MCF 10A (cell line): ENCODE measurements around the gene TOMM7. TPM values are rescaled to one million over a fixed set of nuclear protein-coding genes. Genes with fewer than 3 reads are reported as not detected.

Experiments used
- BruUV-seq: library from RNA; stranded (reverse); fragments of 400-500 nt; replicated peaks from 2 replicates; lab custom pipeline; 2021; lab: Mats Ljungman, UMichigan
- CTCF ChIA-PET: fragments of 300-600 bp; sonication (Branson Sonifier 250); formaldehyde crosslinking; extraction: SDS; loops from one replicate; lab custom pipeline; 2021; ENCODE audit warnings: antibody characterized with exemption, inconsistent platforms; lab: Yijun Ruan, JAX
- POLR2A ChIA-PET: fragments of 300-600, 350-650 bp; sonication (Branson Sonifier 250); formaldehyde crosslinking; extraction: SDS; loops from one replicate; lab custom pipeline; 2020; ENCODE audit warnings: antibody characterized with exemption, inconsistent platforms; lab: Yijun Ruan, JAX
- DNase-seq: peaks from one replicate; pipeline ENCODE4 v3.0.0-alpha.2; 2018; ENCODE audit not compliant: unreplicated experiment
- H3K27ac Mint-ChIP-seq: one replicate; pipeline ENCODE4 v1.8.0; 2022; ENCODE audit warnings: mild to moderate bottlenecking, low read depth, mixed read lengths; ENCODE audit not compliant: unreplicated experiment
- H3K27me3 Mint-ChIP-seq: one replicate; pipeline ENCODE4 v1.8.0; 2022; ENCODE audit warnings: mixed read lengths; ENCODE audit not compliant: insufficient read depth, unreplicated experiment
- H3K36me3 Mint-ChIP-seq: one replicate; pipeline ENCODE4 v1.8.0; 2022; ENCODE audit warnings: mild to moderate bottlenecking, moderate library complexity, mixed read lengths; ENCODE audit not compliant: insufficient read depth, unreplicated experiment
- H3K4me1 Mint-ChIP-seq: one replicate; pipeline ENCODE4 v1.8.0; 2022; ENCODE audit warnings: mixed read lengths; ENCODE audit not compliant: insufficient read depth, unreplicated experiment
- H3K4me3 Mint-ChIP-seq: one replicate; pipeline ENCODE4 v1.8.0; 2022; ENCODE audit warnings: mild to moderate bottlenecking, moderate library complexity, mixed read lengths; ENCODE audit not compliant: unreplicated experiment
- H3K9me3 Mint-ChIP-seq: one replicate; pipeline ENCODE4 v1.8.0; 2022; ENCODE audit warnings: mixed read lengths; ENCODE audit not compliant: unreplicated experiment
- CTCF ChIP-seq: fragments of 200-600 bp; IDR thresholded peaks from one replicate; pipeline ENCODE4 v1.8.0; 2022; ENCODE audit warnings: antibody characterized with exemption, mild to moderate bottlenecking; ENCODE audit not compliant: unreplicated experiment
- intact Hi-C: fragments of 100-400 bp; cut with micrococcal nuclease; formaldehyde crosslinking; loops from 2 replicates; pipeline ENCODE4 v1.14.1; 2022
- total RNA-seq: library from RNA; stranded (reverse); gene quantifications from 2 replicates; pipeline ENCODE4 v1.2.3, GENCODE V29; 2022

Gene TOMM7
- total RNA-seq, 1 experiment from 2014 or later, result 376 TPM

GRCh38 chr7:22833113-22833855, 10.6 kb upstream of the TOMM7 start:
- DNase-seq, result no peak
- intact Hi-C loops, result no loop called here
- no peaks in the 10 kb centered on the region for H3K9me3 Mint-ChIP-seq
- no peak for TF ChIP-seq CTCF
- BruUV-seq, result no TSS peak
- no peak overlapping the region for H3K27ac Mint-ChIP-seq
- no peaks in the 10 kb centered on the region for H3K36me3 Mint-ChIP-seq
- H3K4me1 Mint-ChIP-seq, result no peaks in the 10 kb centered on the region
- H3K27me3 Mint-ChIP-seq, result no peaks in the 10 kb centered on the region
- ChIA-PET POLR2A (interaction anchor here (5.2 kb wide), 1 partner anchor 9 kb away, joined by 18 read pairs; the partner anchor contains the start of gene TOMM7), CTCF (interaction anchor here (0.6 kb wide), 1 partner anchor 149 kb away, joined by 3 read pairs; no protein-coding TSS in a partner anchor)
- H3K4me3 Mint-ChIP-seq, result no peak overlapping the region

- ChIA-PET POLR2A (interaction anchor here (5.2 kb wide), 1 partner anchor 8 kb away, joined by 18 read pairs; the partner anchor contains the start of gene TOMM7), CTCF (no interaction called here)
- Mint-ChIP-seq H3K9me3 (no peaks in the 10 kb centered on the region), H3K4me1 (no peaks in the 10 kb centered on the region), H3K27ac (no peak overlapping the region), H3K36me3 (no peaks in the 10 kb centered on the region), H3K27me3 (no peaks in the 10 kb centered on the region), H3K4me3 (no peak overlapping the region)
- no peak for DNase-seq
- no TSS peak for BruUV-seq
- intact Hi-C loops, result no loop called here
- no peak for TF ChIP-seq CTCF
Measured at GRCh38 chr7:22832401-22832800, 9.8 kb upstream of the TOMM7 start.

DNA sequence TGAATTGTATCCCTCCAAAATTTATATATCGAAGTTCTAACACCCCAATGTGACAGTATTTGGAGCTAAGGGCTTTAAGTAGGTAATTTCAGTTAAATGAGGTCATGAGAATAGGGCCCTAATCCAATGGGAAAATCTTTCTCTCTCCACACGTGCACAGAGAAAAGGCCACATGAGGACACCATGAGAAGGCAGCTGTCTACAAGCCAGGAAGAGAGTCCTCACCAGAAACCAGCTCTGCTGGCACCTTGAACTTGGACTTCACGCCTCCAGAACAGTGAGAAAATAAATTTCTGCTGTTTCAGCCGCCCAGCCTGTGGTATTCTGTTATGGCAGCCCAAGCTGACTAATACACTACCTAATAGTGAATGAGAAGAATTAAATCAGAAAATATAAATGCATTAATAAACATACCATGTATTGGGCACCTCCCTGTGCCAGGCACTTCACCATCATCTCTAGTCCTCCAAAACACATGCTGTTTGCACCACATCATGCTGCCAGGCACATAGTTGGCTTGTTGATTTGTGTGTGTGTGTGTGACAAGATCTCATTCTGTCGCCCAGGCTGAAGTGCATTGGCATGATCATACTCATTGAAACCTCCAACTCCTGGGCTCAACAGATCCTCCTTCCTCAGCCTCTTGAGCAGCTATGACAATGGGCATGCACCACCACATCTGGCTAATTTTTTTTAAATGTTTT, 9.1 kb upstream of the TOMM7 start:
- CTCF ChIA-PET, result interaction anchor here (0.6 to 0.7 kb wide), 2 partner anchors 95 to 421 kb away, joined by 3 read pairs; no protein-coding TSS in a partner anchor

More for the DNA sequence above, 9.1 kb upstream of the TOMM7 start:
- DNase-seq, result no peak
- H3K4me3 Mint-ChIP-seq, result no peak overlapping the region
- H3K9me3 Mint-ChIP-seq, result no peaks in the 10 kb centered on the region
- no peak for TF ChIP-seq CTCF
- no peaks in the 10 kb centered on the region for H3K27me3 Mint-ChIP-seq
- H3K27ac Mint-ChIP-seq, result no peak overlapping the region
- no peaks in the 10 kb centered on the region for H3K36me3 Mint-ChIP-seq
- intact Hi-C loops, result no loop called here
- POLR2A ChIA-PET, result interaction anchor here (5.2 kb wide), 1 partner anchor 8 kb away, joined by 18 read pairs; the partner anchor contains the start of gene TOMM7
- no peaks in the 10 kb centered on the region for H3K4me1 Mint-ChIP-seq
- BruUV-seq, result no TSS peak
